GM12873 (cell line): Measurements from ENCODE around the gene ROMO1.

Experiments used
- CTCF ChIP-seq: IDR thresholded peaks from 2 replicates; pipeline ENCODE4 v1.5.1; 2012; ENCODE audit warnings: low read depth, mild to moderate bottlenecking, moderate library complexity, low read length, control low read depth; ENCODE audit not compliant: insufficient read depth; ENCODE audit errors: missing control alignments

The ROMO1 gene

GRCh38 chr20:35664466-35665206, 34.6 kb upstream of the ROMO1 start, which contains the start of the genes CPNE1 and RBM12:
Gene CPNE1 (minus strand): TSS chr20:35664900. CDS start chr20:35632923, 31,977 bp downstream.
Gene RBM12 (minus strand): TSS chr20:35664900. CDS start chr20:35655322, 9,578 bp downstream.
- no peak for TF ChIP-seq CTCF

GRCh38 chr20:35665949-35666288, 33.3 kb upstream of the ROMO1 start:
- no peak for TF ChIP-seq CTCF

- no peak for TF ChIP-seq CTCF
These were observed 30.0 kb upstream of the ROMO1 start for GRCh38 chr20:35669221-35669620.

- no peak for TF ChIP-seq CTCF
These were observed 29.5 kb upstream of the ROMO1 start for GRCh38 chr20:35669681-35670080.

- TF ChIP-seq CTCF = no peak
These were observed 25.3 kb upstream of the ROMO1 start for GRCh38 chr20:35673884-35674283.

GRCh38 chr20:35674921-35675320, 24.3 kb upstream of the ROMO1 start:
- TF ChIP-seq CTCF = no peak

- TF ChIP-seq CTCF = no peak
These were observed 18.6 kb upstream of the ROMO1 start for GRCh38 chr20:35680452-35681183.
